ENCODE data around the gene NDUFA8. TPM values are rescaled to one million over a fixed set of nuclear protein-coding genes. Genes with fewer than 3 reads are reported as not detected.
A peak's percentile ranks its signal among the peaks of the same experiment; 100 is the strongest.

NDUFA8 gene
- total RNA-seq, 1 experiment from 2014 or later: 38.8 TPM

GRCh38 chr9:122191584-122191983 is 32.0 kb upstream of the NDUFA8 start:
- Mint-ChIP-seq H3K9me3 (ENCODE audit: low read depth, unreplicated experiment) (no peaks in the 10 kb centered on the region), H3K27ac (ENCODE audit: unreplicated experiment) (no peak overlapping the region), H3K27me3 (ENCODE audit: unreplicated experiment) (peaks cover 12% of the 10 kb centered on the region), H3K4me3 (ENCODE audit: low read depth, unreplicated experiment) (no peak overlapping the region), H3K4me1 (ENCODE audit: low read depth, unreplicated experiment) (no peaks in the 10 kb centered on the region), H3K36me3 (ENCODE audit: insufficient read depth, unreplicated experiment) (no peaks in the 10 kb centered on the region)
- TF ChIP-seq CTCF (IDR thresholded peaks at IDR 0.05; ENCODE audit: unreplicated experiment): no peak
- no peak for DNase-seq
- CTCF ChIA-PET: no interaction called here
- intact Hi-C loops (cut with micrococcal nuclease; ENCODE audit: unreplicated experiment): no loop called here
- no TSS peak for BruUV-seq (replicated peaks)

- peak; percentile 22 for DNase-seq
- H3K27ac Mint-ChIP-seq (ENCODE audit: unreplicated experiment): no peak overlapping the region
- H3K27me3 Mint-ChIP-seq (ENCODE audit: unreplicated experiment): peaks cover 12% of the 10 kb centered on the region
- H3K4me1 Mint-ChIP-seq (ENCODE audit: low read depth, unreplicated experiment): no peaks in the 10 kb centered on the region
- CTCF ChIA-PET: no interaction called here
- intact Hi-C loops (cut with micrococcal nuclease; ENCODE audit: unreplicated experiment): no loop called here
- H3K36me3 Mint-ChIP-seq (ENCODE audit: insufficient read depth, unreplicated experiment): no peaks in the 10 kb centered on the region
- no peak overlapping the region for H3K4me3 Mint-ChIP-seq (ENCODE audit: low read depth, unreplicated experiment)
- no peak for TF ChIP-seq CTCF (IDR thresholded peaks at IDR 0.05; ENCODE audit: unreplicated experiment)
- no peaks in the 10 kb centered on the region for H3K9me3 Mint-ChIP-seq (ENCODE audit: low read depth, unreplicated experiment)
- no TSS peak for BruUV-seq (replicated peaks)
Measured at GRCh38 chr9:122190597-122191381, 31.2 kb upstream of the NDUFA8 start.

- H3K4me1 Mint-ChIP-seq (ENCODE audit: low read depth, unreplicated experiment): no peaks in the 10 kb centered on the region
- no peaks in the 10 kb centered on the region for H3K36me3 Mint-ChIP-seq (ENCODE audit: insufficient read depth, unreplicated experiment)
- no peak for DNase-seq
- no peaks in the 10 kb centered on the region for H3K9me3 Mint-ChIP-seq (ENCODE audit: low read depth, unreplicated experiment)
- H3K4me3 Mint-ChIP-seq (ENCODE audit: low read depth, unreplicated experiment): no peak overlapping the region
- no peak for TF ChIP-seq CTCF (IDR thresholded peaks at IDR 0.05; ENCODE audit: unreplicated experiment)
- no TSS peak for BruUV-seq (replicated peaks)
- CTCF ChIA-PET: no interaction called here
- intact Hi-C loops (cut with micrococcal nuclease; ENCODE audit: unreplicated experiment): no loop called here
- H3K27ac Mint-ChIP-seq (ENCODE audit: unreplicated experiment): no peak overlapping the region
- peaks cover 17% of the 10 kb centered on the region for H3K27me3 Mint-ChIP-seq (ENCODE audit: unreplicated experiment)
Measured at GRCh38 chr9:122188369-122188768, 28.8 kb upstream of the NDUFA8 start.

GRCh38 chr9:122186777-122187470 is 27.3 kb upstream of the NDUFA8 start:
- TF ChIP-seq CTCF (IDR thresholded peaks at IDR 0.05; ENCODE audit: unreplicated experiment): no peak
- DNase-seq: no peak
- Mint-ChIP-seq H3K4me1 (ENCODE audit: low read depth, unreplicated experiment) (no peaks in the 10 kb centered on the region), H3K27me3 (ENCODE audit: unreplicated experiment) (peaks cover 31% of the 10 kb centered on the region), H3K36me3 (ENCODE audit: insufficient read depth, unreplicated experiment) (no peaks in the 10 kb centered on the region), H3K27ac (ENCODE audit: unreplicated experiment) (no peak overlapping the region), H3K4me3 (ENCODE audit: low read depth, unreplicated experiment) (no peak overlapping the region), H3K9me3 (ENCODE audit: low read depth, unreplicated experiment) (no peaks in the 10 kb centered on the region)
- intact Hi-C loops (cut with micrococcal nuclease; ENCODE audit: unreplicated experiment): no loop called here
- CTCF ChIA-PET: no interaction called here
- no TSS peak for BruUV-seq (replicated peaks)

All from Calu3 (cell line).